Measurements from ENCODE around the gene AGAP5.

GRCh38 chr10:73650537-73651331, 47.2 kb downstream of the AGAP5 start:
- TF ChIP-seq CTCF (IDR thresholded peaks at IDR 0.05; ENCODE audit: low read length) (no peak), EZH2 (IDR thresholded peaks at IDR 0.05; ENCODE audit: borderline replicate concordance, low read length) (no peak)
